CD4-positive, alpha-beta T cell (primary cell): ENCODE data around the gene FDXR. TPM values are rescaled to one million over a fixed set of nuclear protein-coding genes. Genes with fewer than 3 reads are reported as not detected.

ENCODE experiments used
- ATAC-seq: fragments of 200-7000 bp; cut with Tn5 transposase; one replicate; pipeline ENCODE4 v1.10.0; 2022; ENCODE audit warnings: mild to moderate bottlenecking; ENCODE audit not compliant: poor library complexity
- CTCF ChIA-PET: fragments of 350-600 bp; sonication (Branson Sonifier 250); formaldehyde crosslinking; loops from one replicate; lab custom pipeline; 2021; ENCODE audit warnings: antibody characterized with exemption, inconsistent platforms; lab: Charles Lee
- POLR2A ChIA-PET: fragments of 350-600 bp; sonication (Branson Sonifier 250); formaldehyde crosslinking; loops from one replicate; lab custom pipeline; 2021; ENCODE audit warnings: antibody characterized with exemption, inconsistent platforms; lab: Charles Lee
- DNase-seq, 14 experiments: peaks; one replicate each; pipeline ENCODE4 v3.0.0-alpha.2; 2013 to 2020; ENCODE audit warnings: mixed read lengths in 2 of 14
- H3K27ac ChIP-seq, 2 donors: one replicate each; pipeline versions ENCODE4 v1.5.1 to v1.7.0; 2013; ENCODE audit warnings: low read length in 2 of 2, low read depth in 1 of 2, mild to moderate bottlenecking in 1 of 2
- H3K27me3 ChIP-seq, 2 experiments: 1 replicate in 1 of 2; 2 replicates in 1 of 2; pipeline versions ENCODE4 v1.6.1 to v1.7.0; 2013; ENCODE audit warnings: low read length in 2 of 2, control low read depth in 1 of 2, mild to moderate bottlenecking in 1 of 2, moderate library complexity in 1 of 2; ENCODE audit not compliant: insufficient read depth in 2 of 2, control insufficient read depth in 1 of 2
- H3K36me3 ChIP-seq: one replicate; pipeline ENCODE4 v1.6.1; 2013; ENCODE audit warnings: low read length, control low read depth; ENCODE audit not compliant: insufficient read depth
- H3K4me1 ChIP-seq: one replicate; pipeline ENCODE4 v1.6.1; 2013; ENCODE audit warnings: low read length, control low read depth; ENCODE audit not compliant: insufficient read depth
- H3K4me3 ChIP-seq: one replicate; pipeline ENCODE4 v1.5.1; 2013; ENCODE audit warnings: mild to moderate bottlenecking, low read length, moderate library complexity
- H3K9me3 ChIP-seq, 2 experiments: 1 replicate in 1 of 2; 2 replicates in 1 of 2; pipeline versions ENCODE4 v1.6.1 to v1.7.0; 2013; ENCODE audit warnings: low read length in 2 of 2, mild to moderate bottlenecking in 2 of 2, control low read depth in 1 of 2, moderate library complexity in 1 of 2; ENCODE audit not compliant: control insufficient read depth in 1 of 2, insufficient read depth in 1 of 2
- H3K27ac Mint-ChIP-seq: one replicate; pipeline ENCODE4 v1.8.0; 2020; ENCODE audit warnings: mixed read lengths
- H3K27me3 Mint-ChIP-seq: one replicate; pipeline ENCODE4 v1.8.0; 2021; ENCODE audit warnings: mixed read lengths
- H3K36me3 Mint-ChIP-seq: one replicate; pipeline ENCODE4 v1.8.0; 2021; ENCODE audit warnings: low read depth, mixed read lengths
- H3K4me1 Mint-ChIP-seq: one replicate; pipeline ENCODE4 v1.8.0; 2021; ENCODE audit warnings: low read depth, mixed read lengths
- H3K4me3 Mint-ChIP-seq: one replicate; pipeline ENCODE4 v1.8.0; 2020; ENCODE audit warnings: mild to moderate bottlenecking, mixed read lengths
- H3K9me3 Mint-ChIP-seq: one replicate; pipeline ENCODE4 v1.8.0; 2020; ENCODE audit warnings: mixed read lengths
- CTCF ChIP-seq: fragments of 200-600 bp; IDR thresholded peaks from one replicate; pipeline ENCODE4 v1.8.0; 2022; ENCODE audit warnings: antibody characterized with exemption, mild to moderate bottlenecking
- intact Hi-C, 2 experiments: fragments of 100-400 bp; cut with DNase I in 1 of 2; cut with micrococcal nuclease in 1 of 2; formaldehyde crosslinking; loops; one replicate each; pipeline versions ENCODE4 v1.15.1 to v1.9.0; 2023 to 2025; cut with DNase I, micrococcal nuclease
- total RNA-seq, 174 experiments: library from RNA in 2 of 174; stranded (reverse) in 2 of 174; gene quantifications; one replicate each; pipeline ENCODE4 v1.2.3 and lab custom pipeline; 2021 to 2026

The FDXR gene
- total RNA-seq, 2 experiments from 2014 or later = 2.1 to 2.7 TPM

GRCh38 chr17:74856112-74856511 lies 16.7 kb downstream of the FDXR start:
- Histone ChIP-seq H3K9me3 (peaks cover 0 to 15% of the 10 kb centered on the region in 2 experiments), H3K27me3 (peaks cover 52 to 80% of the 10 kb centered on the region in 2 experiments), H3K36me3 (no peaks in the 10 kb centered on the region), H3K27ac (no peak overlapping the region), H3K4me1 (peaks cover 28% of the 10 kb centered on the region), H3K4me3 (no peak overlapping the region)
- ChIA-PET POLR2A (no interaction called here), CTCF (interaction anchor here (0.6 to 1.5 kb wide), 3 partner anchors 13 to 199 kb away, joined by 3 read pairs; no protein-coding TSS in a partner anchor)
- Mint-ChIP-seq H3K4me3 (no peak overlapping the region), H3K9me3 (no peaks in the 10 kb centered on the region), H3K4me1 (peaks cover 12% of the 10 kb centered on the region), H3K36me3 (no peaks in the 10 kb centered on the region), H3K27me3 (peaks cover 76% of the 10 kb centered on the region), H3K27ac (no peak overlapping the region)
- ATAC-seq = no peak
- DNase-seq = no peak
- intact Hi-C loops = no loop called here
- no peak for TF ChIP-seq CTCF

GRCh38 chr17:74855323-74855722 lies 17.5 kb downstream of the FDXR start:
- TF ChIP-seq CTCF = no peak
- H3K27me3 Mint-ChIP-seq = peaks cover 77% of the 10 kb centered on the region
- intact Hi-C loops = no loop called here
- ChIA-PET POLR2A (no interaction called here), CTCF (interaction anchor here (1.5 kb wide), 1 partner anchor 198 kb away, joined by 3 read pairs; no protein-coding TSS in a partner anchor)
- no peak overlapping the region for H3K27ac ChIP-seq
- no peak for ATAC-seq
- no peaks in the 10 kb centered on the region for H3K9me3 Mint-ChIP-seq
- no peak overlapping the region for H3K27ac Mint-ChIP-seq
- H3K36me3 ChIP-seq = no peaks in the 10 kb centered on the region
- H3K4me3 Mint-ChIP-seq = no peak overlapping the region
- peaks cover 20% of the 10 kb centered on the region for H3K4me1 ChIP-seq
- no peaks in the 10 kb centered on the region for H3K36me3 Mint-ChIP-seq
- H3K9me3 ChIP-seq = peaks cover 0 to 7% of the 10 kb centered on the region in 2 experiments
- H3K4me1 Mint-ChIP-seq = peaks cover 5% of the 10 kb centered on the region
- H3K27me3 ChIP-seq = peaks cover 47 to 78% of the 10 kb centered on the region in 2 experiments
- H3K4me3 ChIP-seq = no peak overlapping the region
- no peak for DNase-seq

GRCh38 chr17:74854792-74855191 lies 18.0 kb downstream of the FDXR start:
- no peak overlapping the region for H3K27ac ChIP-seq
- H3K27me3 ChIP-seq = peaks cover 42 to 73% of the 10 kb centered on the region in 2 experiments
- H3K36me3 ChIP-seq = no peaks in the 10 kb centered on the region
- DNase-seq (no peak), ATAC-seq (no peak)
- H3K9me3 Mint-ChIP-seq = no peaks in the 10 kb centered on the region
- H3K36me3 Mint-ChIP-seq = no peaks in the 10 kb centered on the region
- H3K4me1 ChIP-seq = peaks cover 15% of the 10 kb centered on the region
- H3K27ac Mint-ChIP-seq = no peak overlapping the region
- POLR2A ChIA-PET = no interaction called here
- intact Hi-C loops = no loop called here
- H3K27me3 Mint-ChIP-seq = peaks cover 72% of the 10 kb centered on the region
- no peak for TF ChIP-seq CTCF
- H3K4me1 Mint-ChIP-seq = peaks cover 5% of the 10 kb centered on the region
- H3K9me3 ChIP-seq = peaks cover 0 to 3% of the 10 kb centered on the region in 2 experiments
- H3K4me3 ChIP-seq = no peak overlapping the region
- H3K4me3 Mint-ChIP-seq = no peak overlapping the region
- CTCF ChIA-PET = no interaction called here
